GOT3 (cell line): Measurements from ENCODE around the gene ETNK2.

Experiments
- DNase-seq: peaks from one replicate; lab custom pipeline; 2025; ENCODE audit warnings: mixed read lengths; lab: John Stamatoyannopoulos, UW

Gene ETNK2

GRCh38 chr1:204147406-204148383 is 4.1 kb downstream of the ETNK2 start:
- DNase-seq: no peak

GRCh38 chr1:204146965-204147364 is 4.9 kb downstream of the ETNK2 start:
- no peak for DNase-seq

GRCh38 chr1:204146309-204146708 is 5.5 kb downstream of the ETNK2 start:
- DNase-seq: no peak

GRCh38 chr1:204145033-204145504 is 6.8 kb downstream of the ETNK2 start:
- DNase-seq: no peak

- no peak for DNase-seq
Measured at GRCh38 chr1:204143276-204144041, 8.4 kb downstream of the ETNK2 start.

GRCh38 chr1:204142032-204142974 is 9.5 kb downstream of the ETNK2 start:
- DNase-seq: no peak

- no peak for DNase-seq
Measured at GRCh38 chr1:204141131-204141530, 10.7 kb downstream of the ETNK2 start.

GRCh38 chr1:204139952-204140351 is 11.9 kb downstream of the ETNK2 start:
- DNase-seq: no peak

GRCh38 chr1:204139088-204139487 is 12.8 kb downstream of the ETNK2 start:
- no peak for DNase-seq

- DNase-seq: no peak
Measured at GRCh38 chr1:204136814-204137213, 15.0 kb downstream of the ETNK2 start.

GRCh38 chr1:204134103-204134502 is 17.7 kb downstream of the ETNK2 start:
- DNase-seq: no peak

- DNase-seq: no peak
Measured at GRCh38 chr1:204132718-204133117, 19.1 kb downstream of the ETNK2 start.

GRCh38 chr1:204131978-204132377 is 19.9 kb downstream of the ETNK2 start:
- DNase-seq: no peak

GRCh38 chr1:204130981-204131892 is 20.6 kb downstream of the ETNK2 start:
- no peak for DNase-seq

- DNase-seq: no peak
Measured at GRCh38 chr1:204130178-204130577, 21.7 kb downstream of the ETNK2 start.

- DNase-seq: no peak
Measured at GRCh38 chr1:204128964-204129896, 22.6 kb downstream of the ETNK2 start.

GRCh38 chr1:204128464-204128963 is 23.3 kb downstream of the ETNK2 start:
- no peak for DNase-seq

GRCh38 chr1:204127597-204128242 is 24.1 kb downstream of the ETNK2 start:
- no peak for DNase-seq

- no peak for DNase-seq
Measured at GRCh38 chr1:204126956-204127355, 24.9 kb downstream of the ETNK2 start.
